GM23338 (cell line): ENCODE measurements around the gene MT1E. TPM values are rescaled to one million over a fixed set of nuclear protein-coding genes. Genes with fewer than 3 reads are reported as not detected.

Experiments
- ATAC-seq: fragments of 200-7000 bp; cut with Tn5 transposase; 3 replicates; pipeline ENCODE4 v1.9.1; 2020
- DNase-seq: peaks from one replicate; pipeline ENCODE4 v3.0.0-alpha.2; 2015; ENCODE audit warnings: low spot score
- H2AFZ ChIP-seq: fragments of 200-600 bp; sonication (generic); 2 replicates; pipeline ENCODE4 v1.8.0; 2016; ENCODE audit warnings: antibody characterized with exemption, mild to moderate bottlenecking, moderate library complexity
- H3F3A ChIP-seq: fragments of 200-600 bp; sonication (generic); replicated peaks from 2 replicates; pipeline ENCODE4 v1.8.0; 2017; ENCODE audit warnings: antibody characterized with exemption, mixed run types, low read depth
- H3K27ac ChIP-seq: fragments of 200-600 bp; sonication (generic); 2 replicates; pipeline ENCODE4 v1.6.1; 2016; ENCODE audit warnings: low read depth
- H3K27me3 ChIP-seq: fragments of 200-600 bp; sonication (generic); 2 replicates; pipeline ENCODE4 v1.8.0; 2016; ENCODE audit warnings: mild to moderate bottlenecking, mixed run types, moderate library complexity; ENCODE audit not compliant: insufficient read depth
- H3K36me3 ChIP-seq: fragments of 200-600 bp; sonication (generic); 2 replicates; pipeline ENCODE4 v1.8.0; 2016; ENCODE audit warnings: mild to moderate bottlenecking; ENCODE audit not compliant: insufficient read depth
- H3K4me1 ChIP-seq: fragments of 200-600 bp; sonication (generic); 2 replicates; pipeline ENCODE4 v1.8.0; 2016; ENCODE audit warnings: mild to moderate bottlenecking, moderate library complexity; ENCODE audit not compliant: insufficient read depth
- H3K4me2 ChIP-seq: fragments of 200-600 bp; sonication (generic); 2 replicates; pipeline ENCODE4 v1.7.1; 2017; ENCODE audit warnings: mixed run types
- H3K4me3 ChIP-seq: fragments of 200-600 bp; sonication (generic); 2 replicates; pipeline ENCODE4 v1.6.1; 2016; ENCODE audit warnings: mixed run types
- H3K79me2 ChIP-seq: fragments of 200-600 bp; sonication (generic); replicated peaks from 2 replicates; pipeline ENCODE4 v1.8.0; 2017; ENCODE audit warnings: mild to moderate bottlenecking; ENCODE audit not compliant: insufficient read depth
- H3K9me2 ChIP-seq: fragments of 200-600 bp; sonication (generic); 2 replicates; pipeline ENCODE4 v1.8.0; 2017; ENCODE audit not compliant: insufficient read depth
- H4K20me1 ChIP-seq: fragments of 200-600 bp; sonication (generic); replicated peaks from 2 replicates; pipeline ENCODE4 v1.8.0; 2017; ENCODE audit warnings: mild to moderate bottlenecking; ENCODE audit not compliant: insufficient read depth
- H3K27ac Mint-ChIP-seq: 2 replicates; pipeline ENCODE4 v1.8.0; 2020; ENCODE audit warnings: inconsistent platforms, mild to moderate bottlenecking, moderate library complexity, mixed read lengths
- H3K27me3 Mint-ChIP-seq: 3 replicates; pipeline ENCODE4 v1.8.0; 2022; ENCODE audit warnings: low read depth, mild to moderate bottlenecking, moderate library complexity, mixed read lengths, inconsistent platforms; ENCODE audit not compliant: insufficient read depth, poor library complexity
- H3K36me3 Mint-ChIP-seq: 3 replicates; pipeline ENCODE4 v1.8.0; 2021; ENCODE audit warnings: low read depth, mild to moderate bottlenecking, inconsistent platforms, moderate library complexity, mixed read lengths
- H3K4me1 Mint-ChIP-seq: 3 replicates; pipeline ENCODE4 v1.8.0; 2020; ENCODE audit warnings: mild to moderate bottlenecking, inconsistent platforms, mixed read lengths
- H3K4me3 Mint-ChIP-seq: 3 replicates; pipeline ENCODE4 v1.8.0; 2021; ENCODE audit warnings: moderate library complexity, mild to moderate bottlenecking, inconsistent platforms, mixed read lengths
- H3K9me3 Mint-ChIP-seq: 3 replicates; pipeline ENCODE4 v1.8.0; 2020; ENCODE audit warnings: moderate library complexity, mild to moderate bottlenecking, inconsistent platforms, mixed read lengths
- CREB1 ChIP-seq: fragments of 250-450 bp; sonication (Bioruptor Pico); IDR thresholded peaks from 2 replicates; pipeline ENCODE4 v1.5.0; 2020; ENCODE audit warnings: low read depth, mild to moderate bottlenecking, moderate library complexity
- EZH2 ChIP-seq: fragments of 200-600 bp; sonication (generic); IDR thresholded peaks from one replicate; pipeline ENCODE4 v1.8.0; 2017; ENCODE audit warnings: antibody characterized with exemption, mild to moderate bottlenecking, low read depth; ENCODE audit not compliant: unreplicated experiment
- POLR2AphosphoS5 ChIP-seq: IDR thresholded peaks from 2 replicates; pipeline ENCODE4 v1.6.1; 2016; ENCODE audit warnings: antibody characterized with exemption, low read depth
- polyA plus RNA-seq: library from polyadenylated mRNA; unstranded; fragments of >200 nt; fragmentation: Nextera tagmentation; extraction: Ambion mirVana; gene quantifications from 2 replicates; pipeline ENCODE4 v1.2.1, GENCODE V29; 2016
- total RNA-seq: library from RNA; depleted of rRNA; stranded (reverse); fragments of >200 nt; shearing (Covaris generic); gene quantifications from 2 replicates; pipeline ENCODE4 v1.2.3, GENCODE V29; 2014
- TF ChIP-seq, protein P1 (sequence below): IDR thresholded peaks from one replicate; pipeline ENCODE4 v1.6.1; 2018; ENCODE audit warnings: antibody characterized with exemption; ENCODE audit not compliant: unreplicated experiment
- TF ChIP-seq, protein P2 (sequence below): IDR thresholded peaks from 2 replicates; pipeline ENCODE4 v1.6.1; 2016; ENCODE audit warnings: antibody characterized with exemption
- TF ChIP-seq, protein P3 (sequence below): fragments of 250-450 bp; sonication (Bioruptor Pico); IDR thresholded peaks from 2 replicates; pipeline ENCODE4 v1.5.0; 2020; ENCODE audit warnings: mild to moderate bottlenecking, moderate library complexity

Gene MT1E
- total and polyA plus RNA-seq, 2 experiments from 2014 or later, result 31.0 to 121 TPM

- H3K4me1 ChIP-seq, result peaks cover 30% of the 10 kb centered on the region
- Mint-ChIP-seq H3K4me3 (peak overlapping the region; percentile 82), H3K27ac (no peak overlapping the region), H3K4me1 (peaks cover 35% of the 10 kb centered on the region), H3K27me3 (peaks cover 89% of the 10 kb centered on the region), H3K9me3 (peaks cover 11% of the 10 kb centered on the region; the same call in 1 of the 3 replicates), H3K36me3 (peaks cover 14% of the 10 kb centered on the region; the same call in 1 of the 3 replicates)
- no peaks in the 10 kb centered on the region for H3K36me3 ChIP-seq
- no peak overlapping the region for H3K27ac ChIP-seq
- TF ChIP-seq, protein P1, sequence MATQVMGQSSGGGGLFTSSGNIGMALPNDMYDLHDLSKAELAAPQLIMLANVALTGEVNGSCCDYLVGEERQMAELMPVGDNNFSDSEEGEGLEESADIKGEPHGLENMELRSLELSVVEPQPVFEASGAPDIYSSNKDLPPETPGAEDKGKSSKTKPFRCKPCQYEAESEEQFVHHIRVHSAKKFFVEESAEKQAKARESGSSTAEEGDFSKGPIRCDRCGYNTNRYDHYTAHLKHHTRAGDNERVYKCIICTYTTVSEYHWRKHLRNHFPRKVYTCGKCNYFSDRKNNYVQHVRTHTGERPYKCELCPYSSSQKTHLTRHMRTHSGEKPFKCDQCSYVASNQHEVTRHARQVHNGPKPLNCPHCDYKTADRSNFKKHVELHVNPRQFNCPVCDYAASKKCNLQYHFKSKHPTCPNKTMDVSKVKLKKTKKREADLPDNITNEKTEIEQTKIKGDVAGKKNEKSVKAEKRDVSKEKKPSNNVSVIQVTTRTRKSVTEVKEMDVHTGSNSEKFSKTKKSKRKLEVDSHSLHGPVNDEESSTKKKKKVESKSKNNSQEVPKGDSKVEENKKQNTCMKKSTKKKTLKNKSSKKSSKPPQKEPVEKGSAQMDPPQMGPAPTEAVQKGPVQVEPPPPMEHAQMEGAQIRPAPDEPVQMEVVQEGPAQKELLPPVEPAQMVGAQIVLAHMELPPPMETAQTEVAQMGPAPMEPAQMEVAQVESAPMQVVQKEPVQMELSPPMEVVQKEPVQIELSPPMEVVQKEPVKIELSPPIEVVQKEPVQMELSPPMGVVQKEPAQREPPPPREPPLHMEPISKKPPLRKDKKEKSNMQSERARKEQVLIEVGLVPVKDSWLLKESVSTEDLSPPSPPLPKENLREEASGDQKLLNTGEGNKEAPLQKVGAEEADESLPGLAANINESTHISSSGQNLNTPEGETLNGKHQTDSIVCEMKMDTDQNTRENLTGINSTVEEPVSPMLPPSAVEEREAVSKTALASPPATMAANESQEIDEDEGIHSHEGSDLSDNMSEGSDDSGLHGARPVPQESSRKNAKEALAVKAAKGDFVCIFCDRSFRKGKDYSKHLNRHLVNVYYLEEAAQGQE, result no peak
- TF ChIP-seq, protein P2, sequence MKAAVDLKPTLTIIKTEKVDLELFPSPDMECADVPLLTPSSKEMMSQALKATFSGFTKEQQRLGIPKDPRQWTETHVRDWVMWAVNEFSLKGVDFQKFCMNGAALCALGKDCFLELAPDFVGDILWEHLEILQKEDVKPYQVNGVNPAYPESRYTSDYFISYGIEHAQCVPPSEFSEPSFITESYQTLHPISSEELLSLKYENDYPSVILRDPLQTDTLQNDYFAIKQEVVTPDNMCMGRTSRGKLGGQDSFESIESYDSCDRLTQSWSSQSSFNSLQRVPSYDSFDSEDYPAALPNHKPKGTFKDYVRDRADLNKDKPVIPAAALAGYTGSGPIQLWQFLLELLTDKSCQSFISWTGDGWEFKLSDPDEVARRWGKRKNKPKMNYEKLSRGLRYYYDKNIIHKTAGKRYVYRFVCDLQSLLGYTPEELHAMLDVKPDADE, result no peak
- TF ChIP-seq EZH2 (peak; percentile 95), CREB1 (CRISPR knock-in tag) (no peak; the same call in 1 of the 2 replicates), POLR2AphosphoS5 (no peak)
- TF ChIP-seq, protein P3, sequence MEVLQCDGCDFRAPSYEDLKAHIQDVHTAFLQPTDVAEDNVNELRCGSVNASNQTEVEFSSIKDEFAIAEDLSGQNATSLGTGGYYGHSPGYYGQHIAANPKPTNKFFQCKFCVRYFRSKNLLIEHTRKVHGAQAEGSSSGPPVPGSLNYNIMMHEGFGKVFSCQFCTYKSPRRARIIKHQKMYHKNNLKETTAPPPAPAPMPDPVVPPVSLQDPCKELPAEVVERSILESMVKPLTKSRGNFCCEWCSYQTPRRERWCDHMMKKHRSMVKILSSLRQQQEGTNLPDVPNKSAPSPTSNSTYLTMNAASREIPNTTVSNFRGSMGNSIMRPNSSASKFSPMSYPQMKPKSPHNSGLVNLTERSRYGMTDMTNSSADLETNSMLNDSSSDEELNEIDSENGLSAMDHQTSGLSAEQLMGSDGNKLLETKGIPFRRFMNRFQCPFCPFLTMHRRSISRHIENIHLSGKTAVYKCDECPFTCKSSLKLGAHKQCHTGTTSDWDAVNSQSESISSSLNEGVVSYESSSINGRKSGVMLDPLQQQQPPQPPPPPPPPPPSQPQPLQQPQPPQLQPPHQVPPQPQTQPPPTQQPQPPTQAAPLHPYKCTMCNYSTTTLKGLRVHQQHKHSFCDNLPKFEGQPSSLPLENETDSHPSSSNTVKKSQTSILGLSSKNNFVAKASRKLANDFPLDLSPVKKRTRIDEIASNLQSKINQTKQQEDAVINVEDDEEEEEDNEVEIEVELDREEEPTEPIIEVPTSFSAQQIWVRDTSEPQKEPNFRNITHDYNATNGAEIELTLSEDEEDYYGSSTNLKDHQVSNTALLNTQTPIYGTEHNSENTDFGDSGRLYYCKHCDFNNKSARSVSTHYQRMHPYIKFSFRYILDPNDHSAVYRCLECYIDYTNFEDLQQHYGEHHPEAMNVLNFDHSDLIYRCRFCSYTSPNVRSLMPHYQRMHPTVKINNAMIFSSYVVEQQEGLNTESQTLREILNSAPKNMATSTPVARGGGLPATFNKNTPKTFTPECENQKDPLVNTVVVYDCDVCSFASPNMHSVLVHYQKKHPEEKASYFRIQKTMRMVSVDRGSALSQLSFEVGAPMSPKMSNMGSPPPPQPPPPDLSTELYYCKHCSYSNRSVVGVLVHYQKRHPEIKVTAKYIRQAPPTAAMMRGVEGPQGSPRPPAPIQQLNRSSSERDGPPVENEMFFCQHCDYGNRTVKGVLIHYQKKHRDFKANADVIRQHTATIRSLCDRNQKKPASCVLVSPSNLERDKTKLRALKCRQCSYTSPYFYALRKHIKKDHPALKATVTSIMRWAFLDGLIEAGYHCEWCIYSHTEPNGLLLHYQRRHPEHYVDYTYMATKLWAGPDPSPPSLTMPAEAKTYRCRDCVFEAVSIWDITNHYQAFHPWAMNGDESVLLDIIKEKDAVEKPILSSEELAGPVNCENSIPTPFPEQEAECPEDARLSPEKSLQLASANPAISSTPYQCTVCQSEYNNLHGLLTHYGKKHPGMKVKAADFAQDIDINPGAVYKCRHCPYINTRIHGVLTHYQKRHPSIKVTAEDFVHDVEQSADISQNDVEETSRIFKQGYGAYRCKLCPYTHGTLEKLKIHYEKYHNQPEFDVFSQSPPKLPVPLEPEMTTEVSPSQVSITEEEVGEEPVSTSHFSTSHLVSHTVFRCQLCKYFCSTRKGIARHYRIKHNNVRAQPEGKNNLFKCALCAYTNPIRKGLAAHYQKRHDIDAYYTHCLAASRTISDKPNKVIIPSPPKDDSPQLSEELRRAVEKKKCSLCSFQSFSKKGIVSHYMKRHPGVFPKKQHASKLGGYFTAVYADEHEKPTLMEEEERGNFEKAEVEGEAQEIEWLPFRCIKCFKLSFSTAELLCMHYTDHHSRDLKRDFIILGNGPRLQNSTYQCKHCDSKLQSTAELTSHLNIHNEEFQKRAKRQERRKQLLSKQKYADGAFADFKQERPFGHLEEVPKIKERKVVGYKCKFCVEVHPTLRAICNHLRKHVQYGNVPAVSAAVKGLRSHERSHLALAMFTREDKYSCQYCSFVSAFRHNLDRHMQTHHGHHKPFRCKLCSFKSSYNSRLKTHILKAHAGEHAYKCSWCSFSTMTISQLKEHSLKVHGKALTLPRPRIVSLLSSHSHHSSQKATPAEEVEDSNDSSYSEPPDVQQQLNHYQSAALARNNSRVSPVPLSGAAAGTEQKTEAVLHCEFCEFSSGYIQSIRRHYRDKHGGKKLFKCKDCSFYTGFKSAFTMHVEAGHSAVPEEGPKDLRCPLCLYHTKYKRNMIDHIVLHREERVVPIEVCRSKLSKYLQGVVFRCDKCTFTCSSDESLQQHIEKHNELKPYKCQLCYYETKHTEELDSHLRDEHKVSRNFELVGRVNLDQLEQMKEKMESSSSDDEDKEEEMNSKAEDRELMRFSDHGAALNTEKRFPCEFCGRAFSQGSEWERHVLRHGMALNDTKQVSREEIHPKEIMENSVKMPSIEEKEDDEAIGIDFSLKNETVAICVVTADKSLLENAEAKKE (CRISPR knock-in tag), result no peak
- no peak for DNase-seq
- peak; percentile 18 for ATAC-seq
- peak overlapping the region; percentile 98 for H2AFZ ChIP-seq
- no peaks in the 10 kb centered on the region; the same call in 1 of the 2 replicates for H3K9me2 ChIP-seq
- H4K20me1 ChIP-seq, result peaks cover 8% of the 10 kb centered on the region; the same call in 1 of the 2 replicates
- H3K79me2 ChIP-seq, result no peaks in the 10 kb centered on the region
- H3K4me2 ChIP-seq, result peak overlapping the region; percentile 84
- peaks cover 100% of the 10 kb centered on the region for H3K27me3 ChIP-seq
- H3K4me3 ChIP-seq, result peak overlapping the region; percentile 63
- 0 out of 2 replicates have a peak, but pooled peaks cover 8% of the 10 kb centered on the region for H3F3A ChIP-seq
Observed at GRCh38 chr16:56625943-56626654, 518 bp downstream of the MT1E start.
